GM12864 (cell line): ENCODE data around the gene TMEM47.

ENCODE experiments used
- DNase-seq: peaks from one replicate; pipeline ENCODE4 v3.0.0-alpha.2; 2011; ENCODE audit warnings: low read depth
- H3K4me3 ChIP-seq: 2 replicates; pipeline ENCODE4 v1.5.1; 2011; ENCODE audit warnings: mild to moderate bottlenecking, low read depth, low read length, control low read depth
- TF ChIP-seq, protein P1 (sequence below): IDR thresholded peaks from 2 replicates; pipeline ENCODE4 v1.5.1; 2011; ENCODE audit warnings: low read depth, mild to moderate bottlenecking, moderate library complexity, low read length, control low read depth, inconsistent platforms; ENCODE audit errors: missing control alignments

The TMEM47 gene

DNA sequence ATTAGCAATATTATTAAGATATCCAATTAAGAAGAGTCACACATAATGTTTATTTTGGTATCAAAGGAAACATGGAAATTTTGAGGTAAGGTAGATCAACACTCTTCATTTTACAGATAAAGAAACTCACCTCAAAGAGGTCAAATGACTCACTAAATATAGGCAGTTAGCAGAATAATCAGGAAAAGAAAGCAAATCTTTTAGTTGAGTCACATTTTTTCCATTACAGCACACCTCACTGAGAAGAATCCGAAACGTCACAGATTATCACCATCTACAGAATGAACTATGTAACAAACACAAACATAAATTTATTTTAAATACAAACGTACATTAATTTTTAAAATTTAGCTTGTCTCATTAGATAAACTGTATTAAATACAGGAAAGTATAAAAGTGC is 70.1 kb downstream of the TMEM47 start:
- no peak overlapping the region for H3K4me3 ChIP-seq
- no peak for DNase-seq
- TF ChIP-seq, protein P1, sequence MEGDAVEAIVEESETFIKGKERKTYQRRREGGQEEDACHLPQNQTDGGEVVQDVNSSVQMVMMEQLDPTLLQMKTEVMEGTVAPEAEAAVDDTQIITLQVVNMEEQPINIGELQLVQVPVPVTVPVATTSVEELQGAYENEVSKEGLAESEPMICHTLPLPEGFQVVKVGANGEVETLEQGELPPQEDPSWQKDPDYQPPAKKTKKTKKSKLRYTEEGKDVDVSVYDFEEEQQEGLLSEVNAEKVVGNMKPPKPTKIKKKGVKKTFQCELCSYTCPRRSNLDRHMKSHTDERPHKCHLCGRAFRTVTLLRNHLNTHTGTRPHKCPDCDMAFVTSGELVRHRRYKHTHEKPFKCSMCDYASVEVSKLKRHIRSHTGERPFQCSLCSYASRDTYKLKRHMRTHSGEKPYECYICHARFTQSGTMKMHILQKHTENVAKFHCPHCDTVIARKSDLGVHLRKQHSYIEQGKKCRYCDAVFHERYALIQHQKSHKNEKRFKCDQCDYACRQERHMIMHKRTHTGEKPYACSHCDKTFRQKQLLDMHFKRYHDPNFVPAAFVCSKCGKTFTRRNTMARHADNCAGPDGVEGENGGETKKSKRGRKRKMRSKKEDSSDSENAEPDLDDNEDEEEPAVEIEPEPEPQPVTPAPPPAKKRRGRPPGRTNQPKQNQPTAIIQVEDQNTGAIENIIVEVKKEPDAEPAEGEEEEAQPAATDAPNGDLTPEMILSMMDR: no peak

DNA sequence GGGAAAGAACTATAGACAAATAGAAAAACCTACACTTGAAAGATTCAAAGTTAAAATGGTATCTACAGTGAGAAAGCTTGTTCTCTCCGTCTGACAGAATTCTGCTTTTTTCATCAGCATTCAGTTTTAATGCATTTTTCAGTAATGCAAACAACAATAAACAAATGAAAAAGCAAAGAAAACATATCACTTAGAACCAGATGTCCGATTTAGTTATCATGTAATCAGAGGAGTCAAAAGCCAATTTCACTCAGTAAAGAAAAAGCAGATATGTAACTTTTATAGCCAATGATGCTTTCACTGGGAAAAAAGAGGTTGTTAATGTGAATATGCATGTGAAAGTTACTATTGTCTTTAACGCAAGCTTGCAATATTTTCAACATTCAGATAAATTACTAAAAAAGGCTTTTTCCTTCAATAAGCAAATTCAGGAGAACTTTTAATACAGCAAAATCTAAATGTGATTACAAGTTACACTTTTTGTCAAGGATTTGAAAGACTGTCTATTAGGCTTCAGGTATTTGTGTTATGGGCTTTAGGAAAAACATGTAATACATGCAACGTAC is 70.7 kb downstream of the TMEM47 start:
- TF ChIP-seq, protein P1: no peak
- no peak for DNase-seq
- H3K4me3 ChIP-seq: no peak overlapping the region

DNA sequence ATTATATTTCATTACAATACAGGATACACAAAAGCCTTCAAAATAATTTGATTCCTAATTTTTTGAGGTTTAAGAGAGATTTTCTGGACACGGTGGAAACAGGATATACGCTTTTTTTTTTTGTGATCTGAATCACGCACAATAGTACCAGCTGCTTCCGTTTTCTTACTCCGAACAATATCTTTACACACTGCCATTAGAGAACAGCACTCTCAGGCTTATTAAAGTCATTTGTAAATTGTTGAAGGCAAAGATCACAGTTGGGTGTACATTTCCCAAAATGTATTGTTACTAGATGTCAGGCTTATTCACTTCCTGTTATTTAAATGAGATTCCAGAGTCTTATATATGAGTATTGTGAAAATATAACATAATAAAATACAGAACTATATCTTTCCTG is 71.5 kb downstream of the TMEM47 start:
- H3K4me3 ChIP-seq: no peak overlapping the region
- no peak for DNase-seq
- TF ChIP-seq, protein P1: no peak

DNA sequence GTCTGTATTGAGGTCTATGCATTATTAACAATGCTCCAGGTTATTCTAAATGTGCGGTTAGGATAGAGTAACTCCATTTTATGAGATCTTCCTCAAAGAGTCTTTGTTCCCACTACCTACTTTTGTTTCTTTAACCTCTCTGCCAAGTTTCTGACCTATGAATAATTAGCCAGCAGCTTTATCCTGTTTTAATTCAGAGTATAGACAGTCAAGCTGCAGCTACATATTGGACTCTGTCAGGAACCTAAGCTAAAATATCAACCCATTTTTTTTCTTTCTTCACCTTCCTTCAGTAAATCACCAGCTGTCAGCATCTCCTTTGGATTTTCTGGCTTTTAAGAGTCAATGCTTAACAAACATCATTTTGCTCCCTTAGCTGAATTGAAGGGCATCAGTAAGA is 72.3 kb downstream of the TMEM47 start:
- no peak for DNase-seq
- TF ChIP-seq, protein P1: no peak
- H3K4me3 ChIP-seq: no peak overlapping the region

DNA sequence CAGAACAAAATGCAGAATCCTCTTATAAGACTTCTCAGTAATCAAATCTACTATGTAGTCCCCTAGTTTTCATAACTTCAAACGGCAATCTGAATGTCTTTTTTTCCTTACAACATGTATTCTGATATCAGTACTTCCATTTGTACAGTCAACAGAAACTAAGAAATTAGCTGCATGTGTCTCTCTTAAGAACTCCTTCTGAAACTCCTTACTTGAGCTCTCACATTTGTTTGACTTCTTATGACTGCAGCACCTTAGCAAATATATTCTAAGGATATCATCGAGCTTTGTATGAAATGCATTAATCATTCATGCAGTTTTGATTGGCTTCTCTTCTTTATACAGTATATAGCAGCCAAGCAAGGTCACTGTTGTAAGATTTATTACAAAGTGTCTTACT is 77.0 kb downstream of the TMEM47 start:
- H3K4me3 ChIP-seq: no peak overlapping the region
- TF ChIP-seq, protein P1: no peak
- DNase-seq: no peak

DNA sequence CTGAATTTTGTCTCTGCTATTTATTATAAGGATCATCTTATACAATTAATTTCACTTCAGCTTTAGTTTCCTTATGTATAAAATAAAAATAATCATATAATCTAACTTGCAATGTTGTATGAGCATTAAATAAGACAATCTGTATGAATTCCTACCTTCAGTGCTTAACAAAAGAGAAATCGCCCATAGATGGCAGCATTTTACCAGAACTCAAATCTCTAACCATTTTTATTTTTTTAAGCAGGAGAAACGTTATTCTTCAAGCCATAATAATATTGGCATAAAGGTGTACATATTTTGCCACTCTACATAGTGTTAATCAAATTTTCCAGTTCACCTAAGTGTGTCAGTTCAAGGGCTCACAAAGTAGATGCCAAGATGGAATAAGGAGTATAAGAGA is 78.8 kb downstream of the TMEM47 start:
- DNase-seq: no peak
- TF ChIP-seq, protein P1: no peak
- no peak overlapping the region for H3K4me3 ChIP-seq
